Activated CD8-positive, alpha-beta memory T cell treated with anti-CD3 and anti-CD28 coated beads, Interleukin-2, amount 50 U/mL, for 48 hours (primary cell): ENCODE measurements around the gene CCDC28A.
"Not testable (repeated sequence)": the region's sequence is repeated elsewhere in the genome, so short reads cannot be mapped to it uniquely, and the experiment has no call there.

Experiments used
- DNase-seq: peaks from one replicate; pipeline ENCODE4 v3.0.0-alpha.2; 2020

Gene CCDC28A

DNA sequence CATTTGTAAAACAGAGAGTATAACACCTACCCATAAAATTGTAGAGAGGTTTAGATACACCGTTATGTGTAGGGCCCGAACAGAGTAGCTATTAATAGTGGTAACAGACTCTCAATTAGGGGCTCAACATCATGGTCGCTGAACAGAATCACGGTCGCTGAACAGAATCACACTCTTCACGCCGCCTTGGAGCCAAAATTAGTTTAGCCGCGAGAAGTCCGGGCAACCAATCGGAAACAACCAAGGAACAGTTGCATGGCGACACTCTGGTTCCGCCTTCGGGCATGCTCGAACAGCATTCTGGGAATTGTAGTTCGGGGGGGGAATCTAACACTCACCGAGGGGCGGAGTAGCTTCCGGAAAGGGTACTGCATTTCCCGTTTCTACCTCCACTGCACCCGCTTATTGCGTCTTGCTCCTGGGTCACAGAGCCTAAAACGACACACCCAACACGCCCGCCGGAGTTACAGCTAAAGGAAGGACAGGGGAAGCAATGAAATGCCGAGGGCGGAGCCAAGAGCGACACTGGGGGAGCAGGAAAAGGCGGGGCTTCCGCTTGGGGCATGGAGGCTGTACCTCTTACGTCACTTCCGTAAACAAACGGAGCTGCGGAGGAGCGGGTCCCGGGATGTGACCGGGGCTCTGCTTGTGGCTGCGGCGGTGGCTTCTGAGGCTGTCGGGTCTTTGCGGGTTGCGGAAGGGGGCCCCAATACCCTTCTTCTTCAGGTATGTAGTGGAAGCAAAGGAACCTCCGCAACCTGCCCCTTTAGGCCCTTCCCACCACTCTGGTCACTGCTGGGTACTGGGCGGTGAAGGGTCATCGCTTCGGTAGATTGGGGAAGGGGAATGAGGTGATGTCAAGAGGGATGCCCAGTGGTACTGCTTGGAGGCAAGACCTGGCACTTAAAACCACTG, at the start of gene CCDC28A:
TSS of gene CCDC28A (plus strand) at position 593 of the 915 bp plus-strand sequence. CDS start 2,352 bp downstream, outside the sequence.
- peak; percentile 93 for DNase-seq

DNA sequence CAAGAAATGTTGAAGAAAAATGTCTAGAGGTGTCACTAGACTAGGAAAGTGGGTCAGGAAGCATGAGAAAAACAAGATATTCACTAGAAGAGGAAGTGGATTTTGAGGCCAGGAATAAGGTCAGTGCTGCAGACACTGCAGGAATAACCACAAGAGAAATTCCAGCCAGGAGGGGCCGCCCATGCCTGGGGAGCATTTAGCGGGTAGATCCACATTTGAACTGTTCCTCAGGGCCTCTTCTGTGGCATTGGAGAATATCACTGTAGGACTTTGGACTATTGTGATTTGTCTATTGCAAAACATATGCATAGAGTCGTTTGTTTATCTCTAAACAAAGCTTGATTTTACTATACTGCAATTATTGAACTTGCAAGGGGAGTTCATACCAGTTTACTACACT, 49.6 kb upstream of the CCDC28A start:
- no peak for DNase-seq

DNA sequence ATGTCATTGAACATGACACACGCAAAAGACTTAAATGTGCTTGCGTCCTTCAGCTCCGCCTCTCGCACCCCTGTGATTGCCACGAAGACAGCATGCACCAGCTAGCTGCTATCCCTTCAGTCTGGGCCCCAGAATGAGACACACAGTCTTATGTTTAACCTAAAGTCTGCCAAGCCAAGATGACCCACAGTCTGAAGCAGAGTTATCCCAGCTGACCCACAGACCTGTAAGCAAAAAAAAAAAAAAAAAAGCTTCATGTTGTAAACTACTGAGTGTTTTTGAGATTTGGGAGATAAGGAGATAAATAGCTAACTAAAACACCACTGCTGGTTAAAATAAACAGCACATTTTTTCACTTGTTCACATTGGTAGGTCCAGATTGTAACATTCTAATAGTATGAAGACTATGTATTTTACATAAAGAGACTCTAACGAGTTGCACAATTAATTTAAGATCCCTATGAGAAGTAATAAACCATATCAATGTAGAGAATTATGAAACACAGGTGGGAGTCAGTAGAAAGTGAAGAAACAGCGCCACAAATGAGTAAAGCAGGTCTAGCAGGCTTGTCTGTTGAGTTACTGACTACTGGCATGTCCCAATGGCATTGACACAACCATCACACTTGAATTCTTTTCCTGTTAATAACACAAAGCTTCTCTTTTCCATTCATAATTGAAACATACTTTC, 47.4 kb upstream of the CCDC28A start:
- DNase-seq: no peak

DNA sequence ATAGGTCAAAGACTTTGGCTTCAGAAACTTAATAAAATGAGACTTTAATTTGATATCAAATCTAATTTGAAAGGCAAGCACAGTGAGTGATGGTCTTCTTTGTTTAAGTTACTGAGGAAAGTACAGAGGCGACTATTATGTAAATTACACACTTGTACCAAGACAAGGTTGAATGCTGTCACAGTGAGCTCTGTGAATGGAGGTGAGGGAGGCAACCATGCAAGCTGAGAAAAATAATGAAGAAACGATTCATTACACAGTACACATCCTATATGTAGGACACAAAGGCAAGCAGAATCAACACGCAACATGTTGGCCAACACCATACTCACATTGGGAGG, 46.8 kb upstream of the CCDC28A start:
- DNase-seq: no peak

DNA sequence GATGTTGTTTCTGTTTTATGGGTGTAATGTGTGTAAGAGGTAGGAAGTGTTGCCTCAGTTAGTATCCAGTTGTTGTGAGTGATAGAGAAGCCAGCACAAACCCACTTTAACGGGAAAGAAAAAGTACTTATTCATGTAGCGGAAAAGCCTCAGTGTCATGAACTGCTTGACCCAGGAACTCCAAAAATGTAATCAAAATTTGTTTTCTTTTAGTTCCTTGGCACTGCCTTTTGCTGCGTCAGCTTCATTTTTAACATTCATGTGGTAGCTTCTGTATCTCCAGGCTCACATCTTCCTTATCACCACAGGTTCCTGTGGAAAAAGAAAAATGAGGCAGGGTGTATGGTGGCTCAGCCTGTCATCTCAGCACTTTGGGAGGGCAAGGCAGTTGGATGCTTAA, 46.4 kb upstream of the CCDC28A start:
- no peak for DNase-seq

DNA sequence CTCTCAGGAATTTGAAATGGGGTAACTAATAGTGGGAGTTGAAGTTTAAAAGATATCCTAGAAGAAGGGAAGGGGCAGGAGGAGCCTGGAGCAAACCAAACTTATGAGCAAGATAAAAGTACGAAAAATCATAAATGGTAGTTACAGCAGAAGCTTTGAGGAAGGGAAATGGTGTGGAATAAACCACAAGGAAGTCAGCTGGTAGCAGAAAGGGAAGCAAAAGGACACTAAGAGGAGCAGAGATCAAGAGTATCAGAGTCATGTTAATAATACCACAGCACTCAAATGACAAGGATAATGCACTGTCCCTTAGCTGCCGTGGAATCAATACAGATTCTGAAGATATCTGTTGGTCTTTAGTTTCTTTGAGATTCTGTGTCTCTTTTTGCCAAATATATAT, 44.9 kb upstream of the CCDC28A start:
- no peak for DNase-seq

DNA sequence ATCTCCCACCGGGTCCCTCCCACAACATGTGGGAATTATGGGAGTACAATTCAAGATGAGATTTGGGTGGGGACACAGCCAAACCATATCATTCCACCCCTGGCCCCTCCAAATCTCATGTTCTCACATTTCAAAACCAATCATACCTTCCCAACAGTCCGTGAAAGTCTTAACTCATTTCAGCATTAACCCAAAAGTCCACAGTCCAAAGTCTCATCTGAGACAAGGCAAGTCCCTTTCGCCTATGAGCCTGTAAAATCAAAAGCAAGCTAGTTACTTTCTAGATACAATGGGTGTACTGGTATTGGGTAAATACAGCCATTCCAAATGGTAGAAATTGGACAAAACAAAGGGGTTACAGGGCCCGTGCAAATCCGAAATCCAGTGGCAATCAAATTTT, 43.5 kb upstream of the CCDC28A start:
- not testable (repeated sequence) for DNase-seq

DNA sequence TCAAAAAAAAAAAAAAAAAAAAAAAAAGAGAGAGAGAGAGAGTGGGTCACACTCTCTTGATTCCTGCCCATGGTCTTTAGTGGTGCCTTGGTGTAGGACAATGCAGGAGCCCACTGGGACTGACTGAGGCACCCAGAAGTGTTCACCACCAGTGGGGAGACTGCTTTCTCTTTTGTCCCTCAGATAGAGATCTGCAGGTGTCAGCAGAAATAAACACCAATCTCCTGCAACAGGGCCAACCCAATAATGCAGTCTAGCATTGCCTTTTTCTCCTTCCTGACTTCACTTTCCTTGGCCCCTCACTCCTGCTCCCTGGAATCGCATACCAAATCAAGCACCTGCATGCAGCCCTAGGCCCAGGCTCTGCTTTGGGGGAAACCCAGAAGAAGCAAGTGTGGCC, 39.0 kb upstream of the CCDC28A start:
- DNase-seq: no peak

DNA sequence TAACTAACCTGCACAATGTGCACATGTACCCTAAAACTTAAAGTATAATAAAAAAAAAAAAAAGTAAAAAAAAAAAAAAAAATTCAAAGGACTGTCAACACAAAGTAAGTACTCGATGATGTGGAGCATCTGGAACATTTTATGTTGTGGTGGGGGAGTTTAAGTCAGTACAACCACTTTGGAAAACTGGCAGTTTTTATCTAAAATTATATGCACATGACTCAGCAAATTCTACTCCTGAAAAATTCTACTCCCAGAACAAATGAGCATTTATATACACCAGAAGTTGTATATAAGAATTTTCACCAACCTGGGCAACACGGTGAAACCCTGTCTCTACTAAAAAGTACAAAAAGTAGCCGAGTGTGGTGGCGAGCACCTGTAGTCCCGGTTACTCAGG, 36.9 kb upstream of the CCDC28A start:
- DNase-seq: no peak

DNA sequence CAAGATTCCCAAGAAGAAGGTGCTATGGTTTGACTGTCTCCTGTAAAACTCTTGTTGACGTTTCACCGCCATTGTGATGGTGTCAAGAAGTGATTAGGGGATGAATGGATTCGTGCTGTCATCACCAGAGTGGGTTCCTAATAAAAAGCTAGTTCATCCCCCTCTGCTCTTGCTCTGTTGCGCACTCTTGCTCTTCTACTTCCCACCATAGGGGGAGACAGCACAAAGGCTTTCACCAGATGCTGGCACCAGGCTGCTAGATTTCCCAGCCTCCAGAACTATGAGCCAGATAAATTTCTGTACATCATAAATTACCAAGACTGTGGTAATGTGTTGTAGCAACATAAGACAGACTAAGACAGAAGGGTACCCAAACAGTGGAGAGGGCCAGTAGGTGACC, 21.6 kb upstream of the CCDC28A start:
- no peak for DNase-seq

DNA sequence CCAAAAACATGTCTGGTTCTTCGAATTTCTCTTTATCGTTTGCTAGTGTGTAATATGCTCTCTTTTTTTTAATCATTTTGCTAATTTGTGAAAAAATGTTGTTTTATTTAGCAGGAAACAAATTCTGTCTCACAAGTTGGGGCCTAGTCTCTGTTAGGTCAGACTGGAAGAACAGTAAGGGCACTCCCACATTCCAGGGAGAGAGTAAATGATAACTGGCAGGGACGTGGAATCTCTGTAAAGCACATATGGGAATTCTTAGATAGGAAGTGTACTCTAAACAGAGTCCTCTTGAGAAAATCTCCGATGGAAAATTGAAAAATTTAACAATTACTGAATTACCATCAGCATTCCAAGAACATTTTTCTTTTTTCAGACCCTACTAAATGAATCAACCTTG, 16.4 kb upstream of the CCDC28A start:
- DNase-seq: no peak

DNA sequence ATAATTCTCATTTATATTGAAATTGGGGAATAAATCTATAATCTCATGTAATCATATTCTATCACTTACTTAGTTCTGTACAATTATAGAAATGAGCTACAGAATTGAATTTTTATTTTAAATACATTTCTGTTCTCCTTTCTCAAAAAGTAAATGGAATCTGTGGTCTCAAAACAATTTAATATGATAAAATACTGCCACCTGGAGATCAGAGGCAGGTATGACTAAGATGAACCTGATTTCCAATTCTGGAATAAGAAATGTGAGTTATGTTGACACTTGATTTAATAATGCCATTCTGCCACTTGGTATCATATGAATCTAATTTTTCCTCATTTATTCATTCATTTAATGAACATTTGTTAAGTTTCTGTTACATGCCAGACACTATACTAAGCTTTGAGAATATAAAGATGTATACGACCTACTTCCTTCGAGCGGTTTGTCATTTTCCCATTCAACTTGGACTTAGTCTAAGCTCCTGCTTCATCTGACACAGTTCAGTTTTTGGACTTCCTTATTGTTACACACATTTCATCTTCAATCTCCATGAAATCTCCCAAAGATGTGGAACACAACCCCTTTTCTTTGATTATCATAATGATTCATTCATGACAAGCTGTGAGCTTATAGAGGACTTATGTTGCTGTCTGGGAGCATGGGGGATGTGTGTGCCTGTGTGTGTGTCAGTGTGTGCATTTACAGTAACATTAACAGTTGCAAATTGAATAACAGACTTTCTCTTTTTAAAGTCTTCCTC, 7.5 kb upstream of the CCDC28A start:
- no peak for DNase-seq

DNA sequence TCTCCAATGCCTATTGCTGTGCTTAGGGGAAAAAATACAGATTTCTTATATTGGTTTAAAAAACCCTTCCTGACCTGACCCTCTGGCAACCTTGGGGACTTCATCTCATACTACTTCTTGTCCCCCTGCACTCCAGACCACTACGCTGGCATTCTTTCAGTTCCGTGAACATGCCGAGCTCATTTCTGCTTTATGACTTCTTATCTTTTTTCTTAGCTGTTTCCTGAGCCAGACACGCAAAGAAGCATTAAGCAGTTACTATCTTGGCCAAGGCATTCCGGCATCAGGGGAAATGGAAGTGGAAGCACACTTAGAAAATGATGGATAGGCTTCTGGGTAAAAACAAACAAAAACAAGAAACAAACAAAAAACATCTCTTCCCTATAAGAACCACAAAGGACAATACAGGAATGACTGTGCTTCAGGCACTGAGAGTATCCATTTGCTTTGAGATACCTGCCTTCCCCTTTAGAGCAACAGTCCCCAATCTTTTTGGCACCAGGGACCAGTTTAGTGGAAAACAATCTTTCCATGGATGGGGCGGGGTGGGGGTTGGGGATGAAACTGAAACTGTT, 4.4 kb upstream of the CCDC28A start:
- DNase-seq: no peak

DNA sequence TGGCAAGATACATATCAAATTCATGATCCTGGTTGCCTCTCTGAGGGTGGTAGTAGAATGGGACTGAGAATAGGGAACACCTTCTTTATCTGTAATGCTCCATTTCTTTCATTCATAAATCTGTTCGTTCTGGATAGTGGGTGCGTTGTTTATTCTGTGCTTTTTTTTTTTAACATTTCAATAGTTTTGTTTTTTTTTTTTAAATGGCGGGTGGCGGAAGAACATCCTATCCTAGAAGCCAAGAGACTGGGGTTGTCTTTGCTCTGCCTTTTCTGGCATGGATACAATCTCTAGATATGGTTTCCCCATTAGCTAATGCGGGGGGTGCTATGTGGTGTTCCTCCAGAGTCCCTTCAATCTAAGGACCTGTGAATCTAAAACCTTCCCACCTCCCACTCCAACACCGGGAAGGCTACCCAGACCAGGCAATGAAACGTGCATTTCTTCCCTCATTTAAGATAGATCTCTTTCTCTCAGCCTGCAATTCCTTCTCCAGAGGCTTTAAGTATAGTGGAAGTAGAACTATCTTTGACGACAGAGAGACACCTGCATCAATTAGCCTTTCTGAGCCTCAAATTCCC, 883 bp upstream of the CCDC28A start:
- no peak for DNase-seq

DNA sequence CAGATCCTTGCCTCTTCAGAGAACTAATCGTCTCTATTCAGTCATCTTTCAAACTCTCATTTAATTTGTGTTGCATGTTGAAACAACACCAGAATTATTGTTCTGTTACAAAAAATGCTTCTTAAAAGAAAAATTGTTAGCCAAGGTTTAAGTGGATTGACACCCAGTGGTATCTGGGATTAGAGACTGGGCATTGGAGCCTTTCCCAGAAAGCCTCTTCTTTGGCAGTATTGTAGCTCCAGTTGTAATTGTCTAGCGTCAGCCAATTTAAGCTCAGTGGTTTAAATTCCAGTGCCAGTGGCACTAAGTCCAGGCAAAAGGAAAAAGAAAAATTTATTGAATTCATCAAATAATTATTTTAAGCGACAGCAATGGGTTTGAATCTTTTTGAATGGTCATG, 801 bp downstream of the CCDC28A start:
- DNase-seq: no peak

DNA sequence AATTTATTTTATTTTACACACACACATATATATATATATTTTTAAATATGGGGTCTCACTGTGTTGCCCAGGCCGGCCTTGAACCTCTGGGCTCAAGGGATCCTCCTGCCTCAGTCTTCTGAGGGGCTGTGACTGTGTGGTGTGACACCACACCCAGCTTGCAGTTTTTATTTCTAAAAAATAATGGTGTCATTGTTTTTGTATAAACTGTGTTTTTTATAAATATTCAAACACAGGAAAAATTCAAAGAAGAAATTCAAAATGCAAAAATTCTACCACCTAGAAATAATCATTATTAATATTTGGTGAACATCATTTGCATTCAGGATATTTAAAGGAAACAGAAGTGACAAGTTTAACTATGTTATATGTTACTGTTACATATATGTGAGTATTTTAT, 3.1 kb downstream of the CCDC28A start:
- DNase-seq: no peak

DNA sequence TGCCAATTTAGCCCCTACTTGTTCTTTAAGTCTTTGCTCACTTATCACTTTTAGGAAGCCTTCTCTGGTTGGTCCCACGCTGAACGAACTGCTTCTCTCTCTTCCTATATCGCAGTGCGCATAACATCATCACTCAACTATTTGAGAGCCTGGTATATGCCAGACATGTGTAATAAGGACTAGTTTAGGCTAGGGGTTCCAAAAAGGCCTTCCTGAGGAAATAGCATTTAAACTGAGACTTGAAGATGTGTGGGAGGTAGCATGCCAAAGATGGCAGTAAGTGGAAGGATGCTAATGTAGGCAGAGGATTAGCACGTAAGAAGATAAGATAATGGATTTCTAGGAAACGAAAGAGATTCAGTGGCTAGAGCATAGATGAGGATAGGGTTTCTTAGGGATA, 4.8 kb downstream of the CCDC28A start:
- DNase-seq: no peak

DNA sequence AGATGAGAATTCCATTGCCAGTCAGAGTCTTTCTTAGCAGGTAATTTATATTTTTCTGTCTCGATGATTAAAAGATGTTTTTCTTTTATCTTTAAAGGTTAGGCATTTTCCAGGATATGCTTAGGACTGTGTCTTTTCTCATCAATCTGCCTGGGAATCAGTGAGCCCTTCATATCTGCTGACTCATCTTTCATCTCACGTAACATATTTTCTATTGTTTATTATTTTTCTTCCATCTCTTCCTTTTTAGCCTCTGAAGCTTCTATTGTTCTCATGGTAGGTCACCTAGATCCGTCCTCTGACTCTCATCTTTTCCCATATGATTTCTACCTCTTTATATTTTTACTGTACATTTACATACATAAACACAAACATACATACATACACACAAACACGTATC, 8.7 kb downstream of the CCDC28A start:
- no peak for DNase-seq

DNA sequence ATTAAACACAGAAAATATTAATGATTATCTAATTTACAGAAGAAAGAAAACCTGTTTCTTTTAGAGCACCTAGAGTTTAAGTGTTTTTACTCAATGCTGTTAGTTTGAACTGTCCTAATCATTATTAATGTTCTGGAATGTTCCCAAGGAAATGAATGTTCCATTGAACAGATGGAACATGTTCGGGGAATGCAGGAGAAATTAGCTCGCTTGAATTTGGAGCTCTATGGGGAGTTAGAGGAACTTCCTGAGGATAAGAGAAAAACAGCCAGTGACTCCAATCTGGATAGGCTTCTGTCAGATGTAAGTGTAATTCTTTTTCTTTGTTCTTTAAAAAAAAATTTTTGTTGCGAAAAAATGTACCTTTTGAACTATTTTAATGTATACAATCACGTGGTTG, 11.5 kb downstream of the CCDC28A start:
- DNase-seq: no peak

DNA sequence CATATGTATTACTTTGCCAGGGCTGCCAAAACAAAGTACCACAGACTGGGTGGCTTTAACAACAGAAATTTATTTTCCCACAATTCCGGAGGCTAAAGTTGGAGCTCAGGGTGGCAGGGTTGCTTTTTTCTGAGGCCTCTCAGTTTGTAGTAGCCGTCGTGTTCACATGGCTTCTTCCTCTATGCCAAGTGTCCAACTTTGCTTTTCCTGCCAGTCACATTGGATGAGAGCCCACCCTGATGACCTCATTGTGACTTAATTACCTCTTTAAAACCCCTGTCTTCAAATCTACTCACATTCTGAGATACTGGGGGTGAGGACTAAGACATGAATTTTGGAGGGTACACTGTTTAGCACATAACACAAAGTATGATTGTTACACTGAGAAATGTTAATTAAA, 12.4 kb downstream of the CCDC28A start:
- no peak for DNase-seq

DNA sequence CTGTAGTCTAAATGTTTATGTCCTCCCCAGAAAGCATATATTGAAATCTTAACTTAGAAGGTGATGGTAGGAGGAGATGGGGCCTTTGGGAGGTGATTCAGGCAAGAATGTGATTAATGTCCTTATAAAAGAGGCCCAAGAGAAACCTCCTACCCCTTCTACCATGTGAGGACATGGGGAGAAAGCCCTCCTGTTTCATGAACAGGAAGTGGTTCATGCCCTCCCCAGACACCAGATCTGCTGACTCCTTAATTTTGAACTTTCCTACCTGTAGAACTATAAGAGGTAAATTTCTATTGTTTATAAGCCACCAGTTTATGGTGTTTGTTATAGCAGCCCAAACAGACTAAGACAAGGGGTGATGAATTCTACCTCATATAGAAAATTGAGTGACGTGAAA, 13.6 kb downstream of the CCDC28A start:
- no peak for DNase-seq

DNA sequence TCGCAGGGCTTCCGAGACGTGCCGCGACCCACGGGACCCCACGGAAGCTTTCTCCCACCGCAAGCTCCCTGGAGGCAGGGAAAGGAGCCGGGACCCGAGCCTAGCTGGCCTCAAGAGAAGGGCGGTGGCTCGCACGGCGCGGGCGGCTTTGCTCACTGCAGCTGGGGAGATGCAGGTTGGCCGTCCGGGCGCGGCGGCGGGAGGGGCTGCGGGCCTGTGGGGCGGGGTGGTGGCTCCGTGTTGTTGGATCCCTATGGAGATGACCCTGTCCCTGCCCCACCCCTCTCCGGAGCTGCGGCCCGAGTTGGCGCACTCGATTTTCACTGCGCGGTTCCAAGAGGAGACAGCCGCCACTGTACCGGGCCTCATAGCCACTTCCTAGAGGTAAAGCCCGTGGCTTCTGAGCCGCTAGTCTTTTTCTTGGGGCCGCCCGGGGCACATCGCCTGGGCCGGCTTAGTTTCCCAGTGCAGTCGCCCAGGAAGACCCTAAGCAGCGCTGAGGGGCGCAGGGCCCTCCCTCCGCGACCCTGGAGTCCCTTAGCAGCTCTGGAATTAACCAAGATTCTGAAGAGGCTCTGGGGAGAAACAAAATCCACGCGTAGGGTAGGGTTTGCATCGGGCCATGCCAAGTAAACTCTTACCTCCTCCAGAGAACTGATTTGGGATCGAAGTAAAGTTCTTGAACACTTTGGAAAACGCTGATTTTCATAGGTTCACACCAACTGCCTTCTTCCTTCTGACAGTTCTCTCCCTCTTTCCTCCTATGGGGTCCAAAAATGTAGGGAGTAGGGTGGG, 22.4 kb downstream of the CCDC28A start, which contains the start of gene ECT2L:
TSS of gene ECT2L (plus strand) at position 279 of the 795 bp plus-strand sequence. CDS start 17,188 bp downstream, outside the sequence.
- DNase-seq: no peak
